Mesenchymal stem cell (in vitro differentiated cells and primary cell): ENCODE measurements around the gene PKMYT1. TPM values are rescaled to one million over a fixed set of nuclear protein-coding genes. Genes with fewer than 3 reads are reported as not detected.

Experiments used
- DNase-seq: peaks from one replicate; pipeline ENCODE4 v3.0.0-alpha.2; 2013
- H2AFZ ChIP-seq: one replicate; pipeline ENCODE4 v1.6.1; 2013; ENCODE audit warnings: low read depth, mild to moderate bottlenecking, control low read depth, inconsistent platforms, low read length, moderate library complexity
- H2AK5ac ChIP-seq: 2 replicates; pipeline ENCODE4 v1.6.1; 2013; ENCODE audit warnings: low read length, moderate library complexity, mild to moderate bottlenecking, inconsistent platforms; ENCODE audit not compliant: severe bottlenecking
- H2BK120ac ChIP-seq: one replicate; pipeline ENCODE4 v1.6.1; 2013; ENCODE audit warnings: low read depth, mild to moderate bottlenecking, inconsistent platforms, low read length, moderate library complexity
- H2BK12ac ChIP-seq, 2 experiments: one replicate each; pipeline ENCODE4 v1.6.1; 2013; ENCODE audit warnings: inconsistent platforms in 2 of 2, low read length in 2 of 2, mild to moderate bottlenecking in 2 of 2, moderate library complexity in 2 of 2, control low read depth in 1 of 2
- H2BK15ac ChIP-seq: one replicate; pipeline ENCODE4 v1.6.1; 2013; ENCODE audit warnings: mild to moderate bottlenecking, low read depth, inconsistent platforms; ENCODE audit not compliant: poor library complexity, severe bottlenecking
- H2BK5ac ChIP-seq: 2 replicates; pipeline ENCODE4 v1.6.1; 2013; ENCODE audit warnings: low read depth, mild to moderate bottlenecking, low read length, control low read depth, inconsistent platforms; ENCODE audit not compliant: poor library complexity, severe bottlenecking
- H3K14ac ChIP-seq, 2 experiments: one replicate each; pipeline ENCODE4 v1.6.1; 2013; ENCODE audit warnings: inconsistent platforms in 2 of 2, low read length in 2 of 2, control low read depth in 1 of 2, mild to moderate bottlenecking in 1 of 2, moderate library complexity in 1 of 2
- H3K18ac ChIP-seq, 2 experiments: one replicate each; pipeline ENCODE4 v1.6.1; 2013; ENCODE audit warnings: inconsistent platforms in 2 of 2, low read length in 2 of 2, control low read depth in 1 of 2, low read depth in 1 of 2, mild to moderate bottlenecking in 1 of 2
- H3K23ac ChIP-seq, 2 experiments: one replicate each; pipeline ENCODE4 v1.6.1; 2013; ENCODE audit warnings: inconsistent platforms in 2 of 2, low read length in 2 of 2, mild to moderate bottlenecking in 2 of 2, moderate library complexity in 2 of 2, control low read depth in 1 of 2
- H3K27ac ChIP-seq: 2 replicates; pipeline ENCODE4 v1.5.1; 2013; ENCODE audit warnings: mild to moderate bottlenecking, moderate library complexity, low read length, control low read depth, inconsistent platforms; ENCODE audit not compliant: poor library complexity, severe bottlenecking
- H3K27me3 ChIP-seq, 2 experiments: 2 replicates each; pipeline versions ENCODE4 v1.6.1 to v1.7.0; 2013; ENCODE audit warnings: low read length in 2 of 2, mild to moderate bottlenecking in 2 of 2, moderate library complexity in 2 of 2, control low read depth in 1 of 2, inconsistent platforms in 1 of 2; ENCODE audit not compliant: control insufficient read depth in 1 of 2, insufficient read depth in 1 of 2
- H3K36me3 ChIP-seq, 2 experiments: 2 replicates each; pipeline versions ENCODE4 v1.6.1 to v1.7.0; 2013; ENCODE audit warnings: low read length in 2 of 2, control low read depth in 1 of 2, inconsistent platforms in 1 of 2, low read depth in 1 of 2, mild to moderate bottlenecking in 1 of 2; ENCODE audit not compliant: insufficient read depth in 2 of 2, control insufficient read depth in 1 of 2
- H3K4ac ChIP-seq, 2 experiments: one replicate each; pipeline ENCODE4 v1.6.1; 2013; ENCODE audit warnings: inconsistent platforms in 2 of 2, low read length in 2 of 2, mild to moderate bottlenecking in 2 of 2, moderate library complexity in 2 of 2, control low read depth in 1 of 2, low read depth in 1 of 2
- H3K4me1 ChIP-seq: 2 replicates; pipeline ENCODE4 v1.6.1; 2013; ENCODE audit warnings: low read depth, low read length, control low read depth; ENCODE audit not compliant: control insufficient read depth, insufficient read depth
- H3K4me2 ChIP-seq: 2 replicates; pipeline ENCODE4 v1.6.1; 2013; ENCODE audit warnings: low read length, mild to moderate bottlenecking, inconsistent platforms; ENCODE audit not compliant: poor library complexity, severe bottlenecking
- H3K4me3 ChIP-seq, 2 experiments: 2 replicates each; pipeline versions ENCODE4 v1.5.1 to v1.7.0; 2013; ENCODE audit warnings: low read length in 2 of 2, mild to moderate bottlenecking in 2 of 2, control low read depth in 1 of 2, low read depth in 1 of 2; ENCODE audit not compliant: insufficient read depth in 1 of 2
- H3K79me1 ChIP-seq: replicated peaks from 2 replicates; pipeline ENCODE4 v1.6.1; 2013; ENCODE audit warnings: mild to moderate bottlenecking, control low read depth, low read length, inconsistent platforms; ENCODE audit not compliant: poor library complexity, severe bottlenecking
- H3K9ac ChIP-seq: 2 replicates; pipeline ENCODE4 v1.7.0; 2013; ENCODE audit warnings: mild to moderate bottlenecking, low read length, moderate library complexity
- H3K9me3 ChIP-seq: 2 replicates; pipeline ENCODE4 v1.7.0; 2013; ENCODE audit warnings: mild to moderate bottlenecking, low read length; ENCODE audit not compliant: control insufficient read depth
- H4K8ac ChIP-seq: one replicate; pipeline ENCODE4 v1.6.1; 2013; ENCODE audit warnings: inconsistent platforms, mild to moderate bottlenecking, low read length, moderate library complexity
- H4K91ac ChIP-seq: one replicate; pipeline ENCODE4 v1.6.1; 2013; ENCODE audit warnings: mild to moderate bottlenecking, low read length, inconsistent platforms
- WGBS: methylation state at CpG from one replicate; pipeline ENCODE4 v1.1.7; 2013; ENCODE audit warnings: mixed read lengths; 5-methylcytosine and 5-hydroxymethylcytosine counted together
- small RNA-seq: library from polyadenylated mRNA; stranded (forward); fragments of <200 nt; extraction: miRNeasy Mini kit (QIAGEN cat#:217004); gene quantifications from one replicate; pipeline ENCODE3, GENCODE V24; 2013; ENCODE audit warnings: low read depth

PKMYT1 gene

DNA sequence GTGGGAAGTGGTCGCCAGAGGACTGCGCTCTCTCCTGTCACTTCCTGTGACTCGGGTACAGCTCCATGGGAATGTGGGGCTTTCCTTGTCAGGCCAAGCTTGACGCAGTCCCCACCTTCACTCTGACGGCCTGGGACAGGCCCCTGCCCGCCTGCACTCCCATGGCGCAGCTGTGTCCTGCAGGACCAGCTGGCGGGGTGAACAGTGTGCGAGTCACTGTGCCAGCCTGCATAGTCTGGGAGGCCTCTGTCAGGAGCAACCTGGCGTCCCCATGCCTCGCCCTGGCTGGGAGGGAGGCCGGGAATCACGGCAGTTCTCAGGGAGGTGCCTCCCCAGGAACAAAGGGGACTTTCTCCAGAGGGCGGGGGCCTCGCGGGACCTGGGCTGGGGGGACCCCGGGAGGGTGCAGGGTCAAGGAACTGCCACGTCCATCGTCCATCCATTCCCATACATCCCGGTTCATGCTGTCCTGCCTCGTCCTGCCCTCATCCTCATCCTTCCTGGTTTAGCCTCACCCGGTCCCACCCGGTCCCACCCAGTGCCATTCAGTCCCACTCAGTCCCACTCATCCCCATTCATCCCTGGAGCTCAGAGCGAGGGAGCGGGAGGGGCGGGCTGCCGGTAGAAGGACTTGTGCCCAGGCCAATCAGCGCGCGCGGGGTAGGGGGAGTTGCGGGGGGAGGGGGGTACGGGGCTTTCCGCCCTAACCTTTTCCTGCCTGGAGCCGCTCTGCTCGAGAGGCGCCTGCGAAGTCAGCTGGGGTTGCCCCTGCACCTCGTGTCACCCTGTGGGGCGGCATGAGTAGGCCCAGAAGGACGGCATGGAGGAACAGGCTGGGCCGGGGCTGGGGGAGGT, 55.1 kb downstream of the PKMYT1 start:
- Histone ChIP-seq H3K4me1 (peaks cover 18% of the 10 kb centered on the region), H3K9me3 (no peaks in the 10 kb centered on the region), H2AFZ (no peak overlapping the region), H3K27ac (no peak overlapping the region), H3K14ac (peak overlapping the region in 1 of 2 experiments; percentile 78), H3K4me2 (no peak overlapping the region), H3K79me1 (peaks cover 36% of the 10 kb centered on the region), H3K4me3 (no peak overlapping the region), H3K27me3 (no peaks in the 10 kb centered on the region), H2BK5ac (no peak overlapping the region), H2AK5ac (no peak overlapping the region), H2BK12ac (no peak overlapping the region), H3K36me3 (peaks cover 43 to 50% of the 10 kb centered on the region in 2 experiments), H2BK120ac (peak overlapping the region; percentile 12), H3K4ac (peak overlapping the region in 1 of 2 experiments; percentile 35), H4K8ac (no peak overlapping the region), H3K18ac (peak overlapping the region in 1 of 2 experiments; percentile 34), H2BK15ac (no peak overlapping the region), H3K23ac (no peak overlapping the region), H4K91ac (no peak overlapping the region), H3K9ac (no peak overlapping the region)
- 67% methylated on average over 35 of the region's 42 CpGs for WGBS
- DNase-seq, result no peak

DNA sequence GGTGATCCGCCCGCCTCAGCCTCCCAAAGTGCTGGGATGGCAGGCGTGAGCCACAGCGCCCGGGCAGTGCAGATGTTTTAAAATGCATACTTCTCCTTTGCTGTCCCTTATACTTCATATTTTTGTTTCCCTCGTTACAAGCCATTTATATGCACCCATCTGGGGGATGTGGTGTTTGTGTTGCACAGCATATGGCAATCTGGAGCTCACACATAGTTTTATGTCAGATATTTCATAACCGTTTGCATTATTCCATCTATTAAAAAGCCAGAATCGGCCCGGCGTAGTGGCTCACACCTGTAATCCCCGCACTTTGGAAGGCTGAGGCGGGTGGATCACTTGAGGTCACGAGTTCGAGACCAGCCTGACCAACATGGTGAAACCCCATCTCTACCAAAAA, 56.8 kb downstream of the PKMYT1 start:
- no peak overlapping the region for H3K14ac ChIP-seq
- H3K27me3 ChIP-seq, result no peaks in the 10 kb centered on the region
- DNase-seq, result no peak
- H3K9me3 ChIP-seq, result no peaks in the 10 kb centered on the region
- peaks cover 8% of the 10 kb centered on the region for H3K4me1 ChIP-seq
- H2BK5ac ChIP-seq, result no peak overlapping the region
- no peak overlapping the region for H3K4ac ChIP-seq
- no peak overlapping the region for H2AK5ac ChIP-seq
- no peak overlapping the region for H3K4me2 ChIP-seq
- 98% methylated on average over 13 of the region's 14 CpGs for WGBS
- H3K36me3 ChIP-seq, result peaks cover 36 to 43% of the 10 kb centered on the region in 2 experiments
- no peak overlapping the region for H3K4me3 ChIP-seq
- no peak overlapping the region for H2BK15ac ChIP-seq
- no peak overlapping the region for H2BK12ac ChIP-seq
- no peak overlapping the region for H4K8ac ChIP-seq
- H2AFZ ChIP-seq, result no peak overlapping the region
- H2BK120ac ChIP-seq, result no peak overlapping the region
- peaks cover 33% of the 10 kb centered on the region for H3K79me1 ChIP-seq
- no peak overlapping the region for H3K23ac ChIP-seq
- H4K91ac ChIP-seq, result no peak overlapping the region
- H3K18ac ChIP-seq, result no peak overlapping the region
- no peak overlapping the region for H3K27ac ChIP-seq
- no peak overlapping the region for H3K9ac ChIP-seq

Small RNA genes within 50 kb of the gene (small RNA-seq; reads per million reads assigned to genes)
- not detected for gene LINC00514
